ENCODE data around the gene ERMP1. TPM values are rescaled to one million over a fixed set of nuclear protein-coding genes. Genes with fewer than 3 reads are reported as not detected.

Gene ERMP1
- total and polyA plus RNA-seq, 2 donors (not counting 3 experiments of a cell fraction or from before 2014, with no cell fraction given), result 9.7 to 16.6 TPM

DNA sequence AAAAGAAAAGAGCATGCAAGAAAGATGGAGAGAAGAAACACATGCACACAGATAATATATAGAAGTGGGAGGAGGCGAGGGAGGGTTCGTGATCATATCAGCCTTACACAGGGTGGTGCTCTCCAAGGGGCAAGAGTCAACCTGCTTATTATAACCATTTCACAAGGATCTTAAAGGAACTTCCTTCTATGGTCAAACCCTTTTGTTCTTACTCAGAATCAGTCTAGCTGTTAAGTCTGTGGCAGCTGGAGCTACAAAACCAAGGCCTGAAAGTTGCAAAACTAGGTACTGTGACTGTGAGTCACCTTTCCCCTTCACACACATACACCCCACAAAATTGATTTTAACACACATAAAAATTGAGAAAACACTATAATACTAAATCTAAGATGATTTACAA, 18.5 kb upstream of the ERMP1 start:
- dilution Hi-C loops (cut with MboI; ENCODE audit: extremely low pct_ligation_motif_present, low sequenced_read_pairs) (no loop called here), intact Hi-C loops (cut with micrococcal nuclease) (no loop called here)
- no peaks in the 10 kb centered on the region for H3K4me1 ChIP-seq (ENCODE audit: control insufficient read depth, extremely low read depth, insufficient read depth, low read length)
- H3K9ac ChIP-seq (replicated peaks; ENCODE audit: extremely low read depth, insufficient read depth, low read length), result no peak overlapping the region
- H3K9me3 ChIP-seq (replicated peaks; ENCODE audit: control insufficient read depth, insufficient read depth, low read length), result no peaks in the 10 kb centered on the region
- H3K4me2 ChIP-seq (ENCODE audit: insufficient read depth, low read length), result no peak overlapping the region
- H3K27ac ChIP-seq (ENCODE audit: insufficient read depth, low read depth, low read length), result no peak overlapping the region
- H3K9me1 ChIP-seq (replicated peaks; ENCODE audit: control insufficient read depth, extremely low read depth, insufficient read depth, low read length), result no peaks in the 10 kb centered on the region
- FAIRE-seq, result no peak
- no peaks in the 10 kb centered on the region for H3K79me2 ChIP-seq (ENCODE audit: control insufficient read depth, insufficient read depth, low read length)
- H4K20me1 ChIP-seq (replicated peaks; ENCODE audit: control insufficient read depth, extremely low read depth, insufficient read depth, low read length), result no peaks in the 10 kb centered on the region
- ChIA-PET CTCF (interaction anchor here (0.9 to 1.6 kb wide), 6 partner anchors 12 to 203 kb away, joined by 3 to 6 read pairs (median 4); partner anchors contain the start of gene ERMP1), POLR2A (no interaction called here)
- DNase-seq (ENCODE audit: low read depth, low spot score), result peak; percentile 32
- H3K36me3 ChIP-seq (ENCODE audit: control insufficient read depth in 2 of 2, extremely low read depth in 1 of 2, insufficient read depth in 2 of 2, low read length in 2 of 2), result no peaks in the 10 kb centered on the region
- H2AFZ ChIP-seq (ENCODE audit: low read depth, low read length), result no peak overlapping the region
- BruUV-seq (replicated peaks), result no TSS peak
- TF ChIP-seq MYC (IDR thresholded peaks at IDR 0.05; ENCODE audit: low read depth, low read length) (no peak), CTCF (IDR thresholded peaks at IDR 0.05; ENCODE audit: extremely low read depth in 1 of 2, insufficient read depth in 1 of 2, low read depth in 1 of 2, low read length in 2 of 2) (no peak), FOS (IDR thresholded peaks at IDR 0.05; ENCODE audit: borderline replicate concordance, insufficient read depth, low read length) (no peak), GATA2 (IDR thresholded peaks at IDR 0.05; ENCODE audit: insufficient read depth, insufficient read length, low read depth, low read length) (no peak), JUN (IDR thresholded peaks at IDR 0.05; ENCODE audit: borderline replicate concordance, insufficient read depth, insufficient read length, low read depth) (no peak)
- peaks cover 0 to 4% of the 10 kb centered on the region in 2 experiments for H3K27me3 ChIP-seq (ENCODE audit: control insufficient read depth in 2 of 2, insufficient read depth in 2 of 2, low read length in 2 of 2)
- no peak overlapping the region for H3K4me3 ChIP-seq (replicated peaks in 1 of 3; ENCODE audit: insufficient read depth in 1 of 3, low read depth in 1 of 3, low read length in 3 of 3)

DNA sequence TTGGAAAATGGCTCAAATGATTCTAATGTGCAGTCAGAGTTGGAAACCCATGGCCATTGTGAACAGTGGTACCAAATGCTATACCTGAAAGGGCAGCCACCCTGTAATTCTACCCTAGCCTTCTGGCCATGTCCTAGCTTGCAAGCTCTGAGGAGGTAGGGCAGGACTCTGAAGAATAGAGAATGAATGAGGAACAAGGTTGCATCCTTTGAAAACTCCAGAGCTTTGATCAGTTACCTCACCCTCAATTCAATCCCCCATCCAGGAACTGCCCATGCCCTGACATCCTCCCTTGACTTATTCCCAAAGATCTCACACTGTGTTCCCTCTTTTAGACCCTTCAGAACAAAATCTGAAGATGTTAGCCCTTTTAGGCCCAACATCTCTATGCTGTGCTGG, 17.8 kb upstream of the ERMP1 start:
- intact Hi-C loops (cut with micrococcal nuclease) (no loop called here), dilution Hi-C loops (cut with MboI; ENCODE audit: extremely low pct_ligation_motif_present, low sequenced_read_pairs) (no loop called here)
- ChIA-PET CTCF (interaction anchor here (1.0 to 1.2 kb wide), 2 partner anchors 18 to 203 kb away, joined by 4 read pairs; partner anchors contain the start of gene ERMP1), POLR2A (no interaction called here)
- Histone ChIP-seq H3K27ac (ENCODE audit: insufficient read depth, low read depth, low read length) (no peak overlapping the region), H4K20me1 (replicated peaks; ENCODE audit: control insufficient read depth, extremely low read depth, insufficient read depth, low read length) (no peaks in the 10 kb centered on the region), H3K4me2 (ENCODE audit: insufficient read depth, low read length) (no peak overlapping the region), H3K4me3 (replicated peaks in 1 of 3; ENCODE audit: insufficient read depth in 1 of 3, low read depth in 1 of 3, low read length in 3 of 3) (no peak overlapping the region), H3K36me3 (ENCODE audit: control insufficient read depth in 2 of 2, extremely low read depth in 1 of 2, insufficient read depth in 2 of 2, low read length in 2 of 2) (no peaks in the 10 kb centered on the region), H3K9me3 (replicated peaks; ENCODE audit: control insufficient read depth, insufficient read depth, low read length) (no peaks in the 10 kb centered on the region), H3K27me3 (ENCODE audit: control insufficient read depth in 2 of 2, insufficient read depth in 2 of 2, low read length in 2 of 2) (peaks cover 0 to 4% of the 10 kb centered on the region in 2 experiments), H3K9ac (replicated peaks; ENCODE audit: extremely low read depth, insufficient read depth, low read length) (no peak overlapping the region), H3K4me1 (ENCODE audit: control insufficient read depth, extremely low read depth, insufficient read depth, low read length) (peaks cover under 1% of the 10 kb centered on the region), H3K9me1 (replicated peaks; ENCODE audit: control insufficient read depth, extremely low read depth, insufficient read depth, low read length) (no peaks in the 10 kb centered on the region), H2AFZ (ENCODE audit: low read depth, low read length) (no peak overlapping the region), H3K79me2 (ENCODE audit: control insufficient read depth, insufficient read depth, low read length) (no peaks in the 10 kb centered on the region)
- FAIRE-seq (no peak), DNase-seq (ENCODE audit: low read depth, low spot score) (no peak)
- TF ChIP-seq CTCF (IDR thresholded peaks at IDR 0.05; ENCODE audit: extremely low read depth in 1 of 2, insufficient read depth in 1 of 2, low read depth in 1 of 2, low read length in 2 of 2) (no peak), EZH2 (IDR thresholded peaks at IDR 0.05; ENCODE audit: borderline replicate concordance, low read depth, low read length, severe bottlenecking) (no peak), GATA2 (IDR thresholded peaks at IDR 0.05; ENCODE audit: insufficient read depth, insufficient read length, low read depth, low read length) (no peak), MYC (IDR thresholded peaks at IDR 0.05; ENCODE audit: low read depth, low read length) (no peak), POLR2AphosphoS5 (IDR thresholded peaks at IDR 0.05; ENCODE audit: insufficient read depth, low read depth, low read length) (no peak), FOS (IDR thresholded peaks at IDR 0.05; ENCODE audit: borderline replicate concordance, insufficient read depth, low read length) (no peak), MAX (IDR thresholded peaks at IDR 0.05; ENCODE audit: insufficient read depth, insufficient read length) (no peak), JUN (IDR thresholded peaks at IDR 0.05; ENCODE audit: borderline replicate concordance, insufficient read depth, insufficient read length, low read depth) (no peak), POLR2A (IDR thresholded peaks at IDR 0.05; ENCODE audit: low read depth, low read length) (no peak)
- no TSS peak for BruUV-seq (replicated peaks)

Measured in endothelial cell of umbilical vein (primary cell).